NCI-H69 (cell line): ENCODE measurements around the gene CCND2.
"Not testable (repeated sequence)": the region's sequence is repeated elsewhere in the genome, so short reads cannot be mapped to it uniquely, and the experiment has no call there.

Experiments
- DNase-seq: peaks from one replicate; lab custom pipeline; 2025; lab: John Stamatoyannopoulos, UW

The CCND2 gene

GRCh38 chr12:4273652-4274395 is at the start of gene CCND2:
Gene CCND2 (plus strand): TSS chr12:4273762. CDS start chr12:4274041, 279 bp downstream.
- DNase-seq, result peak; percentile 64

- no peak for DNase-seq
These were observed 49.2 kb upstream of the CCND2 start for GRCh38 chr12:4224206-4224889.

- DNase-seq, result no peak
These were observed 48.0 kb upstream of the CCND2 start for GRCh38 chr12:4225571-4225970.

DNA sequence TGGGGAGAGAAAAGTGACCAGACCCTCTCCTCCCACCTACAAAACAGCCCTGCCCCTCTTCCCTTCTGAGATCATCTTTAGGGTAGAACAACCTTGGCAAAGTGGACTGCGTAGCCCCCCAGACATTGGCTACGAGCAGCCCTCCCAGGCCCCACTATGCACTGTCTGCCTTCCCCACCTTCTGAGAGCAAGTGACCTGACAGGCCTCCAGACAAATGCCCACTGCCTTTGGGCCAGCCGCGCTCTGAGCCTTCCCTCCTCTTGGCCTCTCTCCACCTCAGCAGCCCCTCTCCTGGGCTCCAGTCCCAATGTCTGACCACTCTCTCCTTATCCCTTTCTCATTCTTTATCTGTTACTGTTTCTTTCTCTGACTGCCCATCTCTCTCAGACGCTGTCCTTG is 46.5 kb upstream of the CCND2 start:
- DNase-seq, result no peak

DNA sequence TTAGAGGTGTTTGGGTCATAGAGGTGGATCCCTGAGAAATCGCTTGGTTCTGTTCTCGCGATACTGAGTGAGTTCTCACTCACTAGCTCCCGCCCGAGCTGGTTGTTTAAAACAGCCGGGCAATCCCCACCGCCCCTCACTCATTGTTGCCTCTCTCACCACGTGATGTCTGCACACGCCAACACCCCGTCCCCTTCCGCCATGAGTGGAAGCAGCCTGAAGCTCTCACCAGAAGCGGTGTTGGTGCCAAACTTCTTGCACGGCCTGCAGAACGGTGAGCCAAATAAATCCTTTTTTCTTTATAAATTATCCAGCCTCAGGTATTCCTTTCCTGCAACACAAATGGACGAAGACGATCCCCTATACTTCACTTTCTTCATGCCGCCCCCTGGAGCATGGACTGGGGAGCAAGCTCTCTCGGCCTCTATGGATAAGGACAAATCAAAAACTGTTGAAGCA is 45.4 kb upstream of the CCND2 start:
- no peak for DNase-seq

DNA sequence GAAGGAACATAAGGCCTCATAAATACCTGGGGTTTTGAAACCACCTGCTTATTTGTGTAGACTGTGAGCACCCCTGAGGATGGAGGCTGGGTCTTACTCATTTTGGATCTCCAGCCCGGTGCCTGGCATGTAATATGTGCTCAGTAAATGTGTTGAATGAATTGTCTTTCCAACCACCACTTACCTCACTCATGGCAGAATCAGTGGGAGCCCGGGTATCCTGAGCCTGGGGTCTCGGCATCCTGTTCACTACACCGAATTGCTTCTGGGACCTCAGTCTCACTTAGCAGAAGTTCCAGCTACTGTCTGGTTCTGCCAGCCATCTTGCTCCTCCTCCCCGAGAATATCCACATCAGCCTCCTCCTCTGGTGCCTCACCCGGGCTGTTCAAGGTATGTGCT is 43.0 kb upstream of the CCND2 start:
- no peak for DNase-seq

- DNase-seq, result no peak
These were observed 35.0 kb upstream of the CCND2 start for GRCh38 chr12:4238577-4238976.

- DNase-seq, result no peak
These were observed 33.8 kb upstream of the CCND2 start for GRCh38 chr12:4239746-4240145.

- no peak for DNase-seq
These were observed 33.3 kb upstream of the CCND2 start for GRCh38 chr12:4240161-4240783.

DNA sequence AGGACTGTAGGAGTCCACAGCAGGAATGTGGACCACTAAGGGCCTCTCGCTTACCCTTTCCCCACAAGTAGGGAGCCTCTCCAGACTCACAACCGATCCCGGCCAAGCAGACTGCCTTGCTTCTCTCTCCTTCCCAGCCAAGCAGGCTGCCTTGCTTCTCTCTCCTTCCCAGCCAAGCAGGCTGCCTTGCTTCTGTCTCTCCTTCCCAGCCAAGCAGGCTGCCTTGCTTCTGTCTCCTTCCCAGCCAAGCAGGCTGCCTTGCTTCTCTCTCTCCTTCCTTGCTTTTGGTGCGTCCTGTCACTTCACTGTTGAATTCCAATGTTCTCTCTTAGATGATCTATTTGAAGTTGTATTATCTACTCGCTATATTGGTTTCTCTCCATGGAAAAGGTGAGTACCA is 32.6 kb upstream of the CCND2 start:
- no peak for DNase-seq

DNA sequence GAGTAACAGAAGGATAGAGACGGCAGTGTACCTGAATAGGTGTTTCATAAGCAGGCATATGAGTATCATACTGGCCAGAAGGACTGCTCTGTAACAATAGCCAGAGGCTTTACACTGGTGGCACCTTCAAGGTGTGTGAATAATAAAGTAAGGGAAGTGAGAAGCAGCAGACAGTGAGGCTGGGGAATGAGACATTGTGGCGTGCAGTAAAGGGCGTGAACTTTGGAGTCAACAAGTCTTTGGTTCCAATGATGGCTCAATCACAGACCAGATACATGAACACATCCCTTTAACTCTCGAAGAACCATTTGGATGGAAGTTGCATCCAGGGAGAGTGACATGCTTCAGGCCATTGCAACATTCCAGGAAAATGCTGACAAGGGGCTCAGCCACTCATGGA is 32.0 kb upstream of the CCND2 start:
- DNase-seq, result no peak

- DNase-seq, result no peak
These were observed 31.0 kb upstream of the CCND2 start for GRCh38 chr12:4242595-4242994.

DNA sequence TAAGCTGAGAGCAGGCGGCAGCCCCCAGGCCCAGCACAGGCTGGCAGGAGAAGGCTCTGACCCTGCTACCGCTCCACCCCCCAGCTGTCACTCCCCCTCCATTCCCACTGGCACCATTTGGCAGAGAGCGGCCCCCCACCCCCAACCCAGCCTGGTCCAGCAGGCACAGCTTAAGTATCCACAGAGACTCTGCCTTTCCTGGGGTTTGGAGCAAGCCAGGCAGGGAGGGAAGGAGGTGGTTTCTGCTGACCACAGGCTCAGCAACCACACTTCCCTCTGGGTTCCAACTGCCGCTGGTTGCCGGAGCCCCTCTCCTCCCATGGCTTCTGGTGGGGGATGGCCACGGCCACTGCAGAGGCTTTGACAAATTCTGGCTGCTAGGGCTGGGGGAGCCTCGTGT is 30.5 kb upstream of the CCND2 start:
- no peak for DNase-seq

DNA sequence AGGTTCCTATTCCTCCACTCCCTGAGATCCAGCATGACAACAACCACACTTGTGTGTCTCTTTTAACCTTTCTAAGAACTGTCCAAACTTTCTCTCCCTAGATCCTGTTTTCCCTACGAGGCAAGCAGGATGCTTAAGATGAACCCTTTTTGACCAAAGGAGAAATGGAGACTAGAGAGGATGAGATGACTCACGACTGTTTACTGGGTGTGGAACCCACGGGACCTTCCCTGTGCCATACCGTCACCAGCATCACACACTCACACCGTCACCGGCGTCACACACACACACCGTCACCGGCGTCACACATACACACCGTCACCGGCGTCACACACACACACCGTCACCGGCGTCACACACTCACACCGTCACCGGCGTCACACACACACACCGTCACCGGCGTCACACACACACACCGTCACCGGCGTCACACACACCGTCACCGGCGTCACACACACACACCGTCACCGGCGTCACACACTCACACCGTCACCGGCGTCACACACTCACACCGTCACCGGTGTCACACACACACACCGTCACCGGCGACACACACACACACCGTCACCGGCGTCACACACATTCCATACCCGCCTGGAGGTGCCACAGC is 30.0 kb upstream of the CCND2 start:
- not testable (repeated sequence) for DNase-seq

DNA sequence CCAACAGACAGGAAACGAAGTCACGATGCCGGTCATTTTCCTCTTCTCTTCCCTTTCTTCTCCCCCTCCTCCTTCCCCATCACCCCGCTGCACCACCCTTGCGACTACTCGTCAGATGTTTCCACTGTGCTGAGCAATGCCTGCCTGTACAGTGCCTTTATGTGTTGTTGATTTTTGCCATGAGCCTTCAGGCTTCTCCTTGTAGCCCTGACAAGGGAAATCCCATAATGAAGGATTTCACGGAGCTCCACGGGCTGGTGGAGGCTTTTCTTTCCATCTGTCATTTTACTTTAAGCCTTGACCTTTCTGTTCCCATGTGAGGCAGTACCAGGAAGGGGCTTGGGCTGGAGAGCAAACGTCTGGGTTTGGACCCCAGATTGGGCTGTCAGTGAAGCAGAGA is 28.7 kb upstream of the CCND2 start:
- DNase-seq, result no peak

- no peak for DNase-seq
These were observed 28.1 kb upstream of the CCND2 start for GRCh38 chr12:4245446-4245845.

DNA sequence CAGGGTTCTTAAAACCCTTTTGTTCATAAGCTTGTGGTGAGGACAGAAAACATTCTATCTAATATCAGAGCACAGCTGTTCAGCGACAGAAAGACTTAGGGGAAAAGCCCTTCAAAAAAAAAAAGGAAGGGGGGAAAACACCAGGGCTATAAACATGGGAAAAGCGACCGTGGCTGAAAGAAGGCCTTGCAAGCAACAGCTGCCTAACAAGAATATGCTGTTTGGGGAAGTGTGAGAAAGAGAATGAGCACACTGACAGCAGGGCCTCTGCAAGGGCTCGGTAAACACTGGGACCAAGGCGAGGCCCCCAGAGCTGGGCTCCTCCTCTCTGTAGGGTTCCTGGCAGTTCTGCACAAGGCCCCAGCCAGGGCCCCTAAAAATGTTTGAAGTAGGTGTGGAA is 27.4 kb upstream of the CCND2 start:
- no peak for DNase-seq

DNA sequence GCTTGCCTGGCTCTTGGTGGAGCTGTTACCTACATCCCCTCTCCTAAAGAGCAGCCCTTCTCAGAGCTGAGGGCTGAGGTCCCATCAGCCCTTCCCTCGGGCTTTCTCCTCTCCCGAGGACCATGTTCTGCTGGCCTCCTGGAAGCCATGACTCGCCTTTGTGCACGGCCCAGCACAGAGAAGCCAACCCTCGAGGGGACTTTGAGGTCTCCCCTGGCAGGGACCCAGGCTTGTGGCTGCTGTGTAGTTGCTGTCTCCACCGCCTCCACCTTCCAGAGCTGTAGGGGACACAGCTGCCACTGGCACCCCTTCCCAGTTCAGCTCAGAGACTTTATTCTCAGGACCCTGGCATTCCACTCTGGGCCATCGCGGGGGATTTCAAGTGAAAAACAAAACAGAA is 22.9 kb upstream of the CCND2 start:
- no peak for DNase-seq

DNA sequence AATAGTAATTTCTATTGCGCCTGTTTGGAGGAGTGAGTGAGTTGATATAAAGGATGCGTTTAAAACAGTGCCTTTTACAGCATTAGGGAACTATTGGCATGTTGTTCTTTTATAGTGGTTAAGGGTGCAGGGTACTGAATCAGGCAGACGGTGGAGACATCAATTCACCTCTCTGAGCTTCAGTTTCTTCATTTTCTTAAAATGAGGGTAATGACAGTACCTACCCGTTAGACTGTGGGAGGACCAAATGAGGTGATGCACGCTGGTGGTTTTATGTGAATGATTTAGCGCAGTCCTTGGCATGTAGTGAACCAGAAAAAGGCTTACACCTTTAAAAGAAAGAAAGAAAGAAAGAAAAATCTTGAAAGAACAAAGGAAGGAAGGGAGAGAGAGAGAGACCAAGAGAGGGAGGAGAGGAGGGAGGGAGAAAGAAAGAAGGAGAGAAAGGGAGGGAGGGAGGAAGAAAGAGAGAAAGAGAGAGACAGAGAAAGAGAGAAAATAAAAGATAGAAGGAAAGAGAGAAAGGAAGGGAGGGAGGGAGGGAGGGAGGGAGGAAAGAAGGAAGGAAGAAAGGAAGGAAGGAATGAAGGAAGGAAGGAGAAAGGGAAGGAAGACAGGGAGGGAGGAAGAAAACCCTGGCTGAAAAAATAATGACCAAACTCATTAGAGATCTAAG is 22.2 kb upstream of the CCND2 start:
- DNase-seq, result no peak

- DNase-seq, result no peak
These were observed 21.6 kb upstream of the CCND2 start for GRCh38 chr12:4251967-4252366.

DNA sequence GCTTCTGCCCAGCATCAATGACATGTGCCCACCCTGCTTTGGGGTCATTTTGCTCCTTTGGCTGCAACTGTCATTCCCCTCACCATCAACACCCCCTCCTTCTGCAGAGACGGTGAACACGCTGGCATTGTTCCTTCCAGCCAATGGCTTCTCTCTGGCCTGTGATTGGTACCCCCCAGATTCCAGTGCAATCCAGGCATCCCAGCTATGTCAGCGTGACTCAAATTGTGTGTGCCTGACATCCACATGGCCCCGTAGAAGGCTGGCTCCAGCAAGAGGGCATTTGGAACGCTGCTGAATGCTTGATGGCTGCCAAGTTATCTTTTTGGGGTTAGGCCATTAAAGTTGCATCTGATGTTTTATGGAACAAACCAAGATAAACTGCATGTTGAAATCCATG is 21.0 kb upstream of the CCND2 start:
- no peak for DNase-seq
